HG03097 (cell line): ENCODE measurements around the gene KIF15.
A peak's percentile ranks its signal among the peaks of the same experiment; 100 is the strongest.
"Not testable (repeated sequence)": the region's sequence is repeated elsewhere in the genome, so short reads cannot be mapped to it uniquely, and the experiment has no call there.

Experiments
- ATAC-seq: cut with Tn5 transposase; IDR thresholded peaks from one replicate; pipeline ENCODE4 v1.9.1; 2021; ENCODE audit not compliant: unreplicated experiment, low FRiP score

KIF15 gene

GRCh38 chr3:44761424-44762169 is at the start of gene KIF15, which contains the start of gene KIAA1143:
Gene KIF15 (plus strand): TSS chr3:44761794. CDS start chr3:44761866, 72 bp downstream.
Gene KIAA1143 (minus strand): TSS chr3:44761619. CDS start chr3:44761602, 17 bp downstream.
- ATAC-seq: peak; percentile 88

- no peak for ATAC-seq
Observed at GRCh38 chr3:44712455-44713075, 49.0 kb upstream of the KIF15 start, which contains the start of gene ZNF502. Gene ZNF502 (plus strand): TSS chr3:44712660. CDS start chr3:44720262, 7,602 bp downstream.

- no peak for ATAC-seq
Observed at GRCh38 chr3:44721231-44722102, 40.1 kb upstream of the KIF15 start.

- ATAC-seq: no peak
Observed at GRCh38 chr3:44722103-44722401, 39.5 kb upstream of the KIF15 start.

- no peak for ATAC-seq
Observed at GRCh38 chr3:44729384-44729910, 32.1 kb upstream of the KIF15 start, which contains the start of gene ZNF501. Gene ZNF501 (plus strand): TSS chr3:44729635. CDS start chr3:44734422, 4,787 bp downstream.

GRCh38 chr3:44734646-44735168 is 26.9 kb upstream of the KIF15 start:
- ATAC-seq: no peak

GRCh38 chr3:44761101-44761423 is 532 bp upstream of the KIF15 start:
- ATAC-seq: no peak

- no peak for ATAC-seq
Observed at GRCh38 chr3:44762170-44762677, 630 bp downstream of the KIF15 start.

GRCh38 chr3:44762690-44763089 is 1.1 kb downstream of the KIF15 start:
- no peak for ATAC-seq

- no peak for ATAC-seq
Observed at GRCh38 chr3:44764248-44764647, 2.7 kb downstream of the KIF15 start.

- no peak for ATAC-seq
Observed at GRCh38 chr3:44771424-44772098, 10.0 kb downstream of the KIF15 start.

GRCh38 chr3:44772099-44772442 is 10.5 kb downstream of the KIF15 start:
- ATAC-seq: no peak

GRCh38 chr3:44782891-44783290 is 21.3 kb downstream of the KIF15 start:
- ATAC-seq: no peak

GRCh38 chr3:44795197-44795596 is 33.6 kb downstream of the KIF15 start:
- no peak for ATAC-seq

- ATAC-seq: no peak
Observed at GRCh38 chr3:44802011-44802410, 40.4 kb downstream of the KIF15 start.

- peak; percentile 94 for ATAC-seq
Observed at GRCh38 chr3:44803298-44803697, 41.7 kb downstream of the KIF15 start.

GRCh38 chr3:44805960-44806359 is 44.4 kb downstream of the KIF15 start:
- ATAC-seq: no peak

- ATAC-seq: no peak
Observed at GRCh38 chr3:44814751-44815150, 53.2 kb downstream of the KIF15 start.

GRCh38 chr3:44816334-44816733 is 54.7 kb downstream of the KIF15 start:
- not testable (repeated sequence) for ATAC-seq

GRCh38 chr3:44821206-44821605 is 59.6 kb downstream of the KIF15 start:
- not testable (repeated sequence) for ATAC-seq
